Bone marrow (tissue), 2 donors: ENCODE results near the gene CDCA5.
A peak's percentile ranks its signal among the peaks of the same experiment; 100 is the strongest.

Experiments used
- DNase-seq, 2 donors: peaks; one replicate each; lab custom pipeline; 2025; lab: John Stamatoyannopoulos, UW

CDCA5 gene

DNA sequence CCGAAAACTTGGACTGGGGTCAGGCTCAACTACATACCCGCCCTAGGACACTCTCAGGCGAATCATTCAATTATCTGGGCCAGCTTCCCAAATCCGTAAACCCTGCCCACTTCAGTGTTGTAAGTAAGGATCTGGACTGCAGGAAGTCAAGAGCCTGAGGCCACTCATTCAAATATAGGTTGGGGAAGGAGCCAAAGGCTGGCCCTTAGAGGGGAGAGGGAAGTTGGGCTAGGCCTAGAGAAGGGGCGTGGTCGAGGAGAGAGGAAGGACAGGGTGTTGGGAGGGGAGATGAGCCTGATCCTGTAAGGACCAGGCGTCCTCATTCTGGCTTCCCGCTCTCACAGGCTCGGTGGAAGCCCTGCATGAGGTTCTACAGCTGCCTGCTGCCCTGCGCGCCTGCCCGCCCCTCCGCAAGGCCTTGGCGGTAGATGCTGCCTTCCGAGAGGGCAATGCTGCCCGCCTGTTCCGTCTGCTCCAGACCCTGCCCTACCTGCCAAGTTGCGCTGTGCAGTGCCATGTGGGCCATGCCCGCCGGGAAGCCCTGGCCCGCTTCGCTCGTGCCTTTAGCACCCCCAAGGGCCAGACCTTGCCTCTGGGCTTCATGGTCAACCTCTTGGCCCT lies 39.8 kb downstream of the CDCA5 start:
- peak in 1 of 2 donors; percentile 8 for DNase-seq

DNA sequence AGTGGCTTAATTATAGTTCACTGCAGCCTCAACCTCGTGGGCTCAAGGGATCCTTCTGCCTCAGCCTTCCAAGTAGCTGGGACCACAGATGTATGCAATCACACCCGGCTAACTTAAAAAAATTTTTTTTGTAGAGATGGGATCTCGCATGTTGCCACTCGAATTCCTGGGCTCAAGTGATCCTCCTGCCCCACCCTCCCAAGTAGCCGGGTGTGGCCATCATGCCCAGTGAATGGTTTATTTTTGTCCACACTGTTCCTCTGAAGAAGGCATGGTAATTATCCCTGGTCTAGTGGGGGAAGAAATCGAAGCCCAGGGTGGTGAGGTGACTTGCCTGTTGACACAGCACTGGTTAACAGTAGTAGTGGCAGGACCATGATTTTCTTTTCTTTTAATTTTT lies 40.9 kb downstream of the CDCA5 start:
- DNase-seq = no peak

DNA sequence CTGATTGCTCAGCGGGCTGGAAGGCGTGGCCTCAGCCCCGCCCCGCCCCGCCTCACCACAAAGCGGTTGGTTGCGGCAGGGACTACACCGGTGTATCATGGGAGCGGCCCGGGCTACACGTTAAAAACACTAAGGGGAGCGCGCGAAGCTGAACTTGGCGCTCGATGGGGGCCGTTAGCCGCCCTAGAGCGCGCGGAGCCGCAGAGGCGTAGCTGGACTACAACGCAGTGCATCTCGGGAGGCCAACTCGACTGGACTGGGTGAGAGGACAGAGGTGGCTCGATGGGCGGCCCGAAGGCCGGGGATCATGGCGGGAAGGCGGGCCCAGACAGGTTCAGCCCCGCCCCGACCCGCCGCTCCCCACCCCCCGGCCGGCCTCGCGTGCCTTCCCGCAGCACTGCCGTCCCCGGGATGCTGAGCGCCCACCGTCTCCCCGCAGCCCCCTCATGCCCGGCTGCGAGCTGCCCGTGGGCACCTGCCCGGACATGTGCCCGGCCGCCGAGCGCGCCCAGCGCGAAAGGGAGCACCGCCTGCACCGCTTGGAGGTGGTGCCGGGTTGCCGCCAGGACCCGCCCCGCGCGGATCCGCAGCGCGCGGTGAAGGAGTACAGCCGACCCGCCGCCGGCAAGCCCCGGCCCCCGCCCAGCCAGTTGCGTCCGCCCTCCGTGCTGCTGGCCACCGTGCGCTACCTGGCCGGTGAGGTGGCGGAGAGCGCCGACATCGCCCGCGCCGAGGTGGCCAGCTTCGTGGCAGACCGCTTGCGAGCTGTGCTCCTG lies 42.8 kb downstream of the CDCA5 start, which contains the start of gene SAC3D1:
Gene SAC3D1 (plus strand): TSS at position 364 of the 776 bp plus-strand sequence. CDS start 83 bp downstream, at position 447.
- peak; percentile 79 to 81 for DNase-seq

DNA sequence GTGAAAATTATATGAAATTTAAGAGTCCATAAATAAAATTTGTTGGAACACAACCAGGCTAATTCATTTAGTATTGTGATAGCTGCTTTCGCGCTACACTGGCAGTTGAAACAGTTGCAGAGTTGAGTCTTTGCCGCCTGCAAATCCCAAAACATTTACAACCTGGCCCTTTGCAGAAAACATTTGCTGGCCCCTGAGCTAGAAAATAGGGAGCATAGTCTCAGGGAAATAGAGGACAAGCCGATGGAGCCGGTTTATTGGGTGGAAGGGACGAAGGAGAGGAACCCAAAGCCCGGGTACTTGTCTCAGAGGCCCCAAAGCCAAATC lies 43.4 kb downstream of the CDCA5 start:
- DNase-seq = no peak

DNA sequence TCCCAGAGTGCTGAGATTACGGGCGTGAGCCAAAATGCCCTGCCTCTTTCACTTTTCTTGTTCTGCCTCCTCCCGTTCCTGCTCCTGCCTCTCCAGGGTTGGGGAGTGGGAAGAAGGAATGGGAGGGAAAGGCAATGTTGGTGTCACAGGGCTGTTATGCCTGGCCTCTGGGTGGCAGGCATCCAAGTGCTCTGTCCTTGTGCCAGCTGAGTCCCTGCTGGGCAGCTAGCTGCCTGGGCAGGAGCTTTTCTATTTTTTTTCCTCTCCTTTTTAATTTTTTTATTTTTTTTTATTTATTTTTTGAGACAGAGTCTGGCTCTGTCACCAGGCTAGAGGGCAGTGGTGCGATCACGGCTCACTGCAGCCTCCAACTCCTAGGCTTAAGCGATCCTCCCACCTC lies 46.9 kb downstream of the CDCA5 start:
- DNase-seq = no peak

DNA sequence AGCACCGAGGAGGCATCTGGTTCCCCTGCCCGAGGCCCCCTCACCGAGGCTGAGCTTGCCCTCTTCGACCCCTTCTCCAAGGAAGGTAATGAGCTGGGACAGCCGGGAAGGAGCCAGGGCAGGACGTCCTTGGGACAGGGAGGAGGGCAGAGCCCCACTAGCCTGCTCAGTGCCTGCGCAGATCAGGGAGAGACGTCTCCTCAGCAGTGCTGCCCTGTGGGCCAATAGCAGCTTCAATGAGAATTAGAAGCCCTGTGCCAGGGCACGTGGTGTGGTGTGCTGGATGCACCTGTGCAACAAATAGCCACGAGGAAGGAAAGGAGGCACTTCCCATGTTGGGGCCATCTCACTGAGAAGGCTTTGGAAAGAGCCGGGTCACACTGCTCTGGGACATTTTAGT lies 48.3 kb downstream of the CDCA5 start:
- DNase-seq = no peak

DNA sequence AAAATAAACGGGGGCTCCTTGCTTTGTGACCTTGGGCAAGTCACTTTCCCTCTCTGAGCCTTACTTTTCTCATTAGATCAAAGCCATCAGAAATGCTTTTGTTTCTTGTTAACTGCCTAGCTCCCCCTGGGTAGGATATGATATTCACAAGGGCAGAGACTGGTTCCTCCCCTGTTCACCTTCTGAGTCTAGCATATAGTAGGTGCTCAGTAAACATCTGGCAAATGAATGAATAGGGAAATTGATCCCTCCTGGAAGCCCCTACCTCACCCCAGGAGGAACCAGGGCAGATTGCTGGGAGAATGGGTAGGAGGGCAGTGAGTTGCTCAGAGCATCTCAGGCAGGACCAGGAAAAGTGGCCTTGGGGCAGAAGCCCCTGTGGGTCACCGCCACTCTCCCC lies 49.4 kb downstream of the CDCA5 start:
- DNase-seq = no peak

DNA sequence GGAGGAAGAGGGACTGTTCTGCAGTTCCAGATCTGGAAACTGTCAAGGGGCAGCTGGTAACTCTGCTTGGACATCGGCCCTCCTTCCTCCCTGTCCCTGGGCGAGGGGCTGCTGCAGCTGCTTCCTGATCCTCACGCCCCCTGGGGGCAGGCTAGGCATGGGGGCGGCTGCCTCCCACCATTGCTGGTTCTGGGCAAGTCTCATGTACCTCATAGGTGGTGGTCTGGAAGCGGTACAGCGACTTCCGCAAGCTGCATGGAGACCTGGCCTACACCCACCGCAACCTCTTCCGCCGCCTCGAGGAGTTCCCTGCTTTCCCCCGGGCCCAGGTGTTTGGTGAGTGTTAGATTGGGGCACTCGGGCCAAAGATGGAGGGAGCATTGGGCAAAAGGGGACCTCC lies 51.6 kb downstream of the CDCA5 start:
- no peak for DNase-seq
